ENCODE measurements around the gene LOXL3.
A peak's percentile ranks its signal among the peaks of the same experiment; 100 is the strongest.

GRCh38 chr2:74497777-74498499 lies 55.8 kb downstream of the LOXL3 start:
- TF ChIP-seq CTCF (IDR thresholded peaks at IDR 0.05) (no peak), POLR2A (IDR thresholded peaks at IDR 0.05) (peak; percentile 36), POLR2AphosphoS5 (IDR thresholded peaks at IDR 0.05) (peak in 2 of 3 donors; percentile 44 to 66), EP300 (IDR thresholded peaks at IDR 0.05; ENCODE audit: low read depth) (no peak)
